ENCODE measurements around the gene PACRG.

- TF ChIP-seq CTCF (IDR thresholded peaks at IDR 0.05) (no peak), POLR2A (IDR thresholded peaks at IDR 0.05) (no peak), EP300 (IDR thresholded peaks at IDR 0.05) (no peak)
Measured at GRCh38 chr6:163328411-163328810, 600.6 kb downstream of the PACRG start.

Measured in ovary (tissue), 3 donors.